Hematopoietic multipotent progenitor cell (in vitro differentiated cells): ENCODE results near the gene OR7G3. TPM values are rescaled to one million over a fixed set of nuclear protein-coding genes. Genes with fewer than 3 reads are reported as not detected.

Source experiments
- DNase-seq, 3 donors: peaks; one replicate each; pipeline ENCODE4 v3.0.0-alpha.2; 2011 to 2015; ENCODE audit warnings: low read depth in 2 of 3, low spot score in 2 of 3
- total RNA-seq: library from RNA; depleted of rRNA; stranded (reverse); fragments of >200 nt; gene quantifications from one replicate; pipeline ENCODE4 v1.2.3, GENCODE V29; 2012

The OR7G3 gene
- total RNA-seq = not detected

- DNase-seq = no peak
These were observed at the start of gene OR7G3 for GRCh38 chr19:9126900-9127405. Gene OR7G3 (minus strand): TSS chr19:9126950. CDS start chr19:9126950, 0 bp downstream.

GRCh38 chr19:9175326-9175725, 48.6 kb upstream of the OR7G3 start:
- DNase-seq = no peak

GRCh38 chr19:9171393-9171991, 44.7 kb upstream of the OR7G3 start:
- DNase-seq = no peak

GRCh38 chr19:9166846-9167245, 40.1 kb upstream of the OR7G3 start:
- DNase-seq = no peak

- no peak for DNase-seq
These were observed 38.5 kb upstream of the OR7G3 start for GRCh38 chr19:9165261-9165660.

GRCh38 chr19:9161427-9161826, 34.7 kb upstream of the OR7G3 start:
- DNase-seq = no peak

- DNase-seq = no peak
These were observed 33.1 kb upstream of the OR7G3 start for GRCh38 chr19:9159891-9160290.

GRCh38 chr19:9156304-9156703, 29.6 kb upstream of the OR7G3 start:
- no peak for DNase-seq

- no peak for DNase-seq
These were observed 28.8 kb upstream of the OR7G3 start for GRCh38 chr19:9155591-9155990.

- DNase-seq = no peak
These were observed 24.6 kb upstream of the OR7G3 start for GRCh38 chr19:9151367-9151766.

- DNase-seq = no peak
These were observed 23.9 kb upstream of the OR7G3 start for GRCh38 chr19:9150650-9151049.

- no peak for DNase-seq
These were observed 23.2 kb upstream of the OR7G3 start for GRCh38 chr19:9149997-9150396.

GRCh38 chr19:9148697-9149096, 21.9 kb upstream of the OR7G3 start:
- DNase-seq = no peak

- no peak for DNase-seq
These were observed 20.1 kb upstream of the OR7G3 start for GRCh38 chr19:9146882-9147281.

- peak in 1 of 3 donors; percentile 44 for DNase-seq
These were observed 18.2 kb upstream of the OR7G3 start for GRCh38 chr19:9144920-9145319.

GRCh38 chr19:9140159-9140874, 13.6 kb upstream of the OR7G3 start, which contains the start of gene ZNF317:
Gene ZNF317 (plus strand): TSS chr19:9140397. CDS start chr19:9156017, 15,620 bp downstream.
- peak; percentile 76 to 96 (median 91) for DNase-seq

GRCh38 chr19:9139609-9140158, 12.9 kb upstream of the OR7G3 start:
- peak in 1 of 3 donors; percentile 12 for DNase-seq

GRCh38 chr19:9132422-9132821, 5.7 kb upstream of the OR7G3 start:
- DNase-seq = no peak

GRCh38 chr19:9130965-9131364, 4.2 kb upstream of the OR7G3 start:
- peak in 2 of 3 donors; percentile 46 to 92 for DNase-seq

- DNase-seq = no peak
These were observed 1.4 kb upstream of the OR7G3 start for GRCh38 chr19:9128171-9128570.

- DNase-seq = no peak
These were observed 10.2 kb downstream of the OR7G3 start for GRCh38 chr19:9116547-9116946.

- no peak for DNase-seq
These were observed 11.4 kb downstream of the OR7G3 start, which contains the start of gene OR7G1 for GRCh38 chr19:9115307-9115813. Gene OR7G1 (minus strand): TSS chr19:9115763. CDS start chr19:9115763, 0 bp downstream.
